ENCODE measurements around the gene SIVA1. TPM values are rescaled to one million over a fixed set of nuclear protein-coding genes. Genes with fewer than 3 reads are reported as not detected.

Gene SIVA1
- total and polyA plus RNA-seq, 2 of the 8 experiments (the other 6 are each of a cell fraction or from before 2014, with no cell fraction given) = 123 to 589 TPM

DNA sequence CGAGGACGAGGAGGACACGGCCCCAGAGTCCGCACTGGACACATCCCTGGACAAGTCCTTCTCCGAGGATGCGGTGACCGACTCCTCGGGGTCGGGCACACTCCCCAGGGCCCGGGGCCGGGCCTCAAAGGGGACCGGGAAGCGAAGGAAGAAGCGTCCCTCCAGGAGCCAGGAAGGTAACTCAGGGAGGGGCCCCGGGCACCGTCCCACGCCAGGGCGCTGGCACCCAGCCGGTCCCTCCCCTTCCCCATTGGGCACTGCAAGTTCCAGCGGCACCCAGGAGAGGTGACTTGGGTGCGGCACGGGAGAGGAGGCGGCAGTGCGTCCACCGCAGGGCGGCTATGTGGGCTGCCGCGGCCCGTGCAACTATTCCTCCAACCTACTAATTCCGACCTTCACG, 38.3 kb upstream of the SIVA1 start:
- no peak overlapping the region for H3K14ac ChIP-seq (ENCODE audit: insufficient read length)
- no peak overlapping the region for H3K23ac ChIP-seq (ENCODE audit: insufficient read length)
- H4K20me1 ChIP-seq (replicated peaks in 1 of 2; ENCODE audit: control insufficient read depth in 1 of 2, insufficient read depth in 2 of 2, low read length in 2 of 2) = peaks cover 0 to 7% of the 10 kb centered on the region in 2 experiments
- no peak overlapping the region for H3K27ac ChIP-seq (ENCODE audit: low read depth, low read length)
- H2BK20ac ChIP-seq (ENCODE audit: low read length) = no peak overlapping the region
- H2AFZ ChIP-seq (ENCODE audit: low read length) = no peak overlapping the region
- no peak overlapping the region for H3K9ac ChIP-seq (replicated peaks in 1 of 4; ENCODE audit: extremely low read depth in 1 of 4, low read depth in 3 of 4, low read length in 3 of 4)
- no peaks in the 10 kb centered on the region; the same call in 1 of the 2 replicates for H3K79me1 ChIP-seq (ENCODE audit: low read depth, low read length)
- no peak overlapping the region for H2BK120ac ChIP-seq (replicated peaks; ENCODE audit: low read depth, low read length)
- H4K5ac ChIP-seq (ENCODE audit: insufficient read length, low read depth, low read length) = no peak overlapping the region
- FAIRE-seq = no peak
- no peaks in the 10 kb centered on the region for H3K23me2 ChIP-seq (ENCODE audit: low read depth, low read length)
- H3K4me1 ChIP-seq (replicated peaks in 1 of 4; ENCODE audit: control insufficient read depth in 3 of 4, insufficient read depth in 4 of 4, low read length in 3 of 4) = no peaks in the 10 kb centered on the region; a peak in 1 of 7 replicates
- H3K9me3 ChIP-seq (ENCODE audit: insufficient read depth in 2 of 2, low read depth in 1 of 2, low read length in 1 of 2) = no peaks in the 10 kb centered on the region
- no peak overlapping the region for H3K4me2 ChIP-seq (ENCODE audit: insufficient read depth in 1 of 2, low read depth in 2 of 2, low read length in 2 of 2)
- DNase-seq (ENCODE audit: low read depth in 1 of 2, low spot score in 2 of 2) = no peak
- 96% methylated on average over 23 of the region's 31 CpGs; no CpG with 5 or more reads in 1 of the 2 experiments for WGBS, 2 experiments (ENCODE audit: extremely low coverage in 1 of 2, insufficient coverage in 1 of 2, insufficient read length in 1 of 2, insufficient replicate concordance in 2 of 2, low coverage in 1 of 2, low lambda C conversion rate in 2 of 2, missing lambda C conversion rate in 1 of 2)
- H3K4me3 ChIP-seq (ENCODE audit: extremely low read depth in 1 of 4, insufficient read depth in 2 of 4, low read depth in 3 of 4, low read length in 4 of 4) = no peak overlapping the region
- H2BK12ac ChIP-seq (ENCODE audit: low read depth, low read length) = no peak overlapping the region
- no peak overlapping the region for H3K4ac ChIP-seq (replicated peaks; ENCODE audit: insufficient read length, low read depth, low read length)
- no peak overlapping the region for H4K8ac ChIP-seq (ENCODE audit: extremely low read depth, insufficient read depth, low read length)
- POLR2A ChIA-PET (ENCODE audit: partially characterized antibody) = no interaction called here
- no peak overlapping the region for H4K91ac ChIP-seq (replicated peaks; ENCODE audit: insufficient read length, low read length)
- no peaks in the 10 kb centered on the region for H3K79me2 ChIP-seq (ENCODE audit: control insufficient read depth in 1 of 2, insufficient read depth in 2 of 2, low read length in 2 of 2)
- no peak overlapping the region for H3K56ac ChIP-seq (replicated peaks; ENCODE audit: insufficient read length, low read depth, low read length)
- no peaks in the 10 kb centered on the region for H3K27me3 ChIP-seq (replicated peaks in 1 of 4; ENCODE audit: control insufficient read depth in 3 of 4, extremely low read depth in 1 of 4, insufficient read depth in 3 of 4, low read length in 3 of 4)
- H3K36me3 ChIP-seq (ENCODE audit: control insufficient read depth in 2 of 4, insufficient read depth in 4 of 4, low read length in 3 of 4) = peaks cover 2 to 51% (median 5%) of the 10 kb centered on the region in 4 experiments; a peak in 5 of 8 replicates
- CTCF ChIA-PET (ENCODE audit: partially characterized antibody) = no interaction called here
- no peak overlapping the region for H2BK15ac ChIP-seq (ENCODE audit: low read length)
- H3K18ac ChIP-seq (ENCODE audit: extremely low read depth, low read length) = no peak overlapping the region
- H2AK5ac ChIP-seq (ENCODE audit: low read depth, low read length) = no peak overlapping the region
- no peak overlapping the region for H2BK5ac ChIP-seq (ENCODE audit: low read depth, low read length)
- no peak for TF ChIP-seq SIX5 (IDR thresholded peaks at IDR 0.05; ENCODE audit: low read depth, low read length)
- no peak for TF ChIP-seq RAD21 (IDR thresholded peaks at IDR 0.05 in 1 of 2, conservative IDR thresholded peaks at IDR 0.05 in 1 of 2; ENCODE audit: low read depth in 2 of 2, low read length in 2 of 2)
- no peak for TF ChIP-seq SP1 (IDR thresholded peaks at IDR 0.05; ENCODE audit: low read depth, low read length)
- TF ChIP-seq POU5F1 (IDR thresholded peaks at IDR 0.05; ENCODE audit: low read depth, low read length) = no peak
- TF ChIP-seq, protein P1, sequence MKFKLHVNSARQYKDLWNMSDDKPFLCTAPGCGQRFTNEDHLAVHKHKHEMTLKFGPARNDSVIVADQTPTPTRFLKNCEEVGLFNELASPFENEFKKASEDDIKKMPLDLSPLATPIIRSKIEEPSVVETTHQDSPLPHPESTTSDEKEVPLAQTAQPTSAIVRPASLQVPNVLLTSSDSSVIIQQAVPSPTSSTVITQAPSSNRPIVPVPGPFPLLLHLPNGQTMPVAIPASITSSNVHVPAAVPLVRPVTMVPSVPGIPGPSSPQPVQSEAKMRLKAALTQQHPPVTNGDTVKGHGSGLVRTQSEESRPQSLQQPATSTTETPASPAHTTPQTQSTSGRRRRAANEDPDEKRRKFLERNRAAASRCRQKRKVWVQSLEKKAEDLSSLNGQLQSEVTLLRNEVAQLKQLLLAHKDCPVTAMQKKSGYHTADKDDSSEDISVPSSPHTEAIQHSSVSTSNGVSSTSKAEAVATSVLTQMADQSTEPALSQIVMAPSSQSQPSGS (IDR thresholded peaks at IDR 0.05; ENCODE audit: low read length) = no peak
- no peak for TF ChIP-seq NRF1 (IDR thresholded peaks at IDR 0.05; ENCODE audit: low read depth, low read length)
- TF ChIP-seq RNF2 (IDR thresholded peaks at IDR 0.05; ENCODE audit: borderline replicate concordance, low read depth, low read length, missing control alignments, poor library complexity, severe bottlenecking) = no peak
- no peak for TF ChIP-seq EZH2 (IDR thresholded peaks at IDR 0.05; ENCODE audit: low read depth, low read length, severe bottlenecking)
- TF ChIP-seq KDM4A (IDR thresholded peaks at IDR 0.05; ENCODE audit: low read depth, low read length, severe bottlenecking) = no peak
- no peak for TF ChIP-seq CBX8 (IDR thresholded peaks at IDR 0.05; ENCODE audit: borderline replicate concordance, low read depth, low read length)
